Mesenchymal stem cell (in vitro differentiated cells and primary cell): ENCODE data around the gene SNN.
A peak's percentile ranks its signal among the peaks of the same experiment; 100 is the strongest.

Source experiments
- DNase-seq: peaks from one replicate; pipeline ENCODE4 v3.0.0-alpha.2; 2013
- H2AFZ ChIP-seq: one replicate; pipeline ENCODE4 v1.6.1; 2013; ENCODE audit warnings: low read depth, mild to moderate bottlenecking, control low read depth, inconsistent platforms, low read length, moderate library complexity
- H2AK5ac ChIP-seq: 2 replicates; pipeline ENCODE4 v1.6.1; 2013; ENCODE audit warnings: low read length, moderate library complexity, mild to moderate bottlenecking, inconsistent platforms; ENCODE audit not compliant: severe bottlenecking
- H2BK120ac ChIP-seq: one replicate; pipeline ENCODE4 v1.6.1; 2013; ENCODE audit warnings: low read depth, mild to moderate bottlenecking, inconsistent platforms, low read length, moderate library complexity
- H2BK12ac ChIP-seq, 2 experiments: one replicate each; pipeline ENCODE4 v1.6.1; 2013; ENCODE audit warnings: inconsistent platforms in 2 of 2, low read length in 2 of 2, mild to moderate bottlenecking in 2 of 2, moderate library complexity in 2 of 2, control low read depth in 1 of 2
- H2BK15ac ChIP-seq: one replicate; pipeline ENCODE4 v1.6.1; 2013; ENCODE audit warnings: mild to moderate bottlenecking, low read depth, inconsistent platforms; ENCODE audit not compliant: poor library complexity, severe bottlenecking
- H2BK5ac ChIP-seq: 2 replicates; pipeline ENCODE4 v1.6.1; 2013; ENCODE audit warnings: low read depth, mild to moderate bottlenecking, low read length, control low read depth, inconsistent platforms; ENCODE audit not compliant: poor library complexity, severe bottlenecking
- H3K14ac ChIP-seq, 2 experiments: one replicate each; pipeline ENCODE4 v1.6.1; 2013; ENCODE audit warnings: inconsistent platforms in 2 of 2, low read length in 2 of 2, control low read depth in 1 of 2, mild to moderate bottlenecking in 1 of 2, moderate library complexity in 1 of 2
- H3K18ac ChIP-seq, 2 experiments: one replicate each; pipeline ENCODE4 v1.6.1; 2013; ENCODE audit warnings: inconsistent platforms in 2 of 2, low read length in 2 of 2, control low read depth in 1 of 2, low read depth in 1 of 2, mild to moderate bottlenecking in 1 of 2
- H3K23ac ChIP-seq, 2 experiments: one replicate each; pipeline ENCODE4 v1.6.1; 2013; ENCODE audit warnings: inconsistent platforms in 2 of 2, low read length in 2 of 2, mild to moderate bottlenecking in 2 of 2, moderate library complexity in 2 of 2, control low read depth in 1 of 2
- H3K27ac ChIP-seq: 2 replicates; pipeline ENCODE4 v1.5.1; 2013; ENCODE audit warnings: mild to moderate bottlenecking, moderate library complexity, low read length, control low read depth, inconsistent platforms; ENCODE audit not compliant: poor library complexity, severe bottlenecking
- H3K27me3 ChIP-seq, 2 experiments: 2 replicates each; pipeline versions ENCODE4 v1.6.1 to v1.7.0; 2013; ENCODE audit warnings: low read length in 2 of 2, mild to moderate bottlenecking in 2 of 2, moderate library complexity in 2 of 2, control low read depth in 1 of 2, inconsistent platforms in 1 of 2; ENCODE audit not compliant: control insufficient read depth in 1 of 2, insufficient read depth in 1 of 2
- H3K36me3 ChIP-seq, 2 experiments: 2 replicates each; pipeline versions ENCODE4 v1.6.1 to v1.7.0; 2013; ENCODE audit warnings: low read length in 2 of 2, control low read depth in 1 of 2, inconsistent platforms in 1 of 2, low read depth in 1 of 2, mild to moderate bottlenecking in 1 of 2; ENCODE audit not compliant: insufficient read depth in 2 of 2, control insufficient read depth in 1 of 2
- H3K4ac ChIP-seq, 2 experiments: one replicate each; pipeline ENCODE4 v1.6.1; 2013; ENCODE audit warnings: inconsistent platforms in 2 of 2, low read length in 2 of 2, mild to moderate bottlenecking in 2 of 2, moderate library complexity in 2 of 2, control low read depth in 1 of 2, low read depth in 1 of 2
- H3K4me1 ChIP-seq: 2 replicates; pipeline ENCODE4 v1.6.1; 2013; ENCODE audit warnings: low read depth, low read length, control low read depth; ENCODE audit not compliant: control insufficient read depth, insufficient read depth
- H3K4me2 ChIP-seq: 2 replicates; pipeline ENCODE4 v1.6.1; 2013; ENCODE audit warnings: low read length, mild to moderate bottlenecking, inconsistent platforms; ENCODE audit not compliant: poor library complexity, severe bottlenecking
- H3K4me3 ChIP-seq, 2 experiments: 2 replicates each; pipeline versions ENCODE4 v1.5.1 to v1.7.0; 2013; ENCODE audit warnings: low read length in 2 of 2, mild to moderate bottlenecking in 2 of 2, control low read depth in 1 of 2, low read depth in 1 of 2; ENCODE audit not compliant: insufficient read depth in 1 of 2
- H3K79me1 ChIP-seq: replicated peaks from 2 replicates; pipeline ENCODE4 v1.6.1; 2013; ENCODE audit warnings: mild to moderate bottlenecking, control low read depth, low read length, inconsistent platforms; ENCODE audit not compliant: poor library complexity, severe bottlenecking
- H3K9ac ChIP-seq: 2 replicates; pipeline ENCODE4 v1.7.0; 2013; ENCODE audit warnings: mild to moderate bottlenecking, low read length, moderate library complexity
- H3K9me3 ChIP-seq: 2 replicates; pipeline ENCODE4 v1.7.0; 2013; ENCODE audit warnings: mild to moderate bottlenecking, low read length; ENCODE audit not compliant: control insufficient read depth
- H4K8ac ChIP-seq: one replicate; pipeline ENCODE4 v1.6.1; 2013; ENCODE audit warnings: inconsistent platforms, mild to moderate bottlenecking, low read length, moderate library complexity
- H4K91ac ChIP-seq: one replicate; pipeline ENCODE4 v1.6.1; 2013; ENCODE audit warnings: mild to moderate bottlenecking, low read length, inconsistent platforms
- WGBS: methylation state at CpG from one replicate; pipeline ENCODE4 v1.1.7; 2013; ENCODE audit warnings: mixed read lengths; 5-methylcytosine and 5-hydroxymethylcytosine counted together

The SNN gene

DNA sequence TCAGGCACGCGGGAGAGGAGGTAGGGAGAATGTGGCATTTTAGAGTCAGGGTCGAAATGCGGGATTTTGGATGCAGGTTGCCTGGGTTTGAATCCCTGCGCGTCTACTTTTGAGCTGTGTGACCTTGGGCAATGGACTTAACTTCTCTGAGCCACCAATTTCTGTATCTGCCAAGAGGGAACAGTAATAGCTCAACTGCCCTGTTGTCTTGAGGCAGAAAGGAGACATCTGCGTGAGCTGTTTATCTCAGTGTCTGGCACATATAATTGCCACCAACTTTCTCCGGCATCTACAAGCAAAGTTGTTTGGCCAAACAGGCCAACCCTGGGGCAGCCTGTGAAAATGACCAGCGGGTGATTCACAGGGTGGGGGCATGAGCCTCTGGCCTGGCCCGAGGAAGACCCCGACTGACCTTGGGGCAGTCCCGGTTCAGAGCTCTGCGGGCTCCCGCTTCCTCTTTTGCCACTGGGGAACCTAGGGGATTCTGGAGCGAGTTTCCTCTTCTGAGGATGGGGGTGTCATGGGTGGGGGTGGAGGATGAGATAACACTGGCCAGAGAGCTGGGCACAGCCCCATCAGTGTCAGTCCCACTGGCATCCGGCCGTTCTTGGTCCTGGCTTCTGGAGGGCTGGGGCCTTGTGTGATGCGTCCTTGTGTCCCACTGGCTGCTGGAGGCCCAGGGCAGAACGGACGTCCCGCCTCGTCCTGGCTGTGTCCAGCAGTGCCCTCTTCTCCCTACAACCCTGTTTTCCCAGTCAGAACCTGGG is 1.3 kb downstream of the SNN start:
- peak overlapping the region; percentile 93 for H3K4me2 ChIP-seq
- H2BK15ac ChIP-seq, result no peak overlapping the region
- H3K4ac ChIP-seq, result peak overlapping the region in 1 of 2 experiments; percentile 27
- H2AFZ ChIP-seq, result peak overlapping the region; percentile 16
- DNase-seq, result peak; percentile 54
- 61% methylated on average over 22 of the region's 22 CpGs for WGBS
- peaks cover 31% of the 10 kb centered on the region for H3K4me1 ChIP-seq
- H3K23ac ChIP-seq, result peak overlapping the region in 1 of 2 experiments; percentile 96
- no peaks in the 10 kb centered on the region for H3K27me3 ChIP-seq
- no peak overlapping the region for H2BK12ac ChIP-seq
- H3K9me3 ChIP-seq, result no peaks in the 10 kb centered on the region
- peak overlapping the region; percentile 85 to 88 for H3K4me3 ChIP-seq
- H3K18ac ChIP-seq, result peak overlapping the region in 1 of 2 experiments; percentile 92
- peaks cover 1 to 20% of the 10 kb centered on the region in 2 experiments for H3K36me3 ChIP-seq
- H2BK120ac ChIP-seq, result no peak overlapping the region
- no peak overlapping the region for H4K8ac ChIP-seq
- H3K27ac ChIP-seq, result no peak overlapping the region
- H3K79me1 ChIP-seq, result peaks cover 51% of the 10 kb centered on the region
- H2AK5ac ChIP-seq, result no peak overlapping the region
- peak overlapping the region; percentile 84 for H3K9ac ChIP-seq
- H4K91ac ChIP-seq, result no peak overlapping the region
- H3K14ac ChIP-seq, result no peak overlapping the region
- H2BK5ac ChIP-seq, result no peak overlapping the region

DNA sequence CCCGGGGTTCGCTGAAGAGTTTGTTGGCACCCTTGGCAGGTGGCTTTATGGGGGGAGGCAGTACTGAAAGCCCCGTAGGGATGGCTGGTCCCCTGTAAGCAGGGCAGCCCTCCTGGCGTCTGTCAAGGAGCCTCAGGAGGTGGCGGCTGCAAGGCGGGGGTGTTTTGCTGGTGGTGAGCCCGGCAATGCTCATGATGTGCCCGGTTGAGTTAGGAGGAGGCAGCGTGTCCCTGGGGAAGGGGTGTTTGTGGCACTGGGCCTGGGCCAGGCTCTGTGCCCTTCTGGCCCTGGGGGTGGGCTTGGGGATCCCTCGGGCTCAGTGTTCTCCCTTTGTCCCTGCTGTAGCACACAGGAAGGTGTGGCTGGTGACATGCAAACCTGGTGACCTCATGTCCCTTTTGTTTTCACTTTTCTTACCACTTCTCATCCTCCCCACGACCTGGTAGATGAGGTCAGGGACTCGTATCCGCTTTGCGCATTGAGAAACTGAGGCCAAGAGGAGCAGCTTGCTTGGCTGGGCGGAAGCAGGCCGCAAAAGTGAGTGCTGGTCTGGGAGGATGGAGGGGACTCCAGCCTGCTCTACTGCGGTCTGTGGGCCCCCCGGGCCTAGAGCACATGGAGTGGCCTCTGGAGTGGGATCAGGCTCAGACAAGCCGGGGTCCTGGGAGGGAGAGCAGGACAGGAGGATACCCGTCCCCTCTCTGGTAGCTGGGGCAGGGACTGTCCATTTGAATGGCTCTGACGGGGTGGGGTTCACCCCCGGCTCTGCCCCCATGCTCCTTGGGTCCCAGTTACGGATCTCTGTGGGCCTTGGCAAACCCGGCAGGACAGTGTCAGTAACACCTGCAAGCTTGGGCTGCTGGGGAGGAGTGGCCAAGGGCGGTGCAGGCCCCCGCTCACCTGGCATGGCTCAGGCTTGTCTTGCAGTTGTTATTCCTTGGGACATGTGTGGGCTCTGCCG is 2.2 kb downstream of the SNN start:
- Histone ChIP-seq H3K9ac (peak overlapping the region; percentile 84), H3K36me3 (peaks cover 3 to 22% of the 10 kb centered on the region in 2 experiments), H2AFZ (no peak overlapping the region), H2BK120ac (no peak overlapping the region), H2BK15ac (no peak overlapping the region), H3K9me3 (no peaks in the 10 kb centered on the region), H3K4me2 (no peak overlapping the region), H3K27ac (no peak overlapping the region), H3K4me3 (peak overlapping the region in 1 of 2 experiments; percentile 85), H2BK5ac (no peak overlapping the region), H3K79me1 (peaks cover 51% of the 10 kb centered on the region), H3K14ac (no peak overlapping the region), H4K8ac (no peak overlapping the region), H3K27me3 (no peaks in the 10 kb centered on the region), H3K4ac (no peak overlapping the region), H4K91ac (no peak overlapping the region), H3K4me1 (peaks cover 37% of the 10 kb centered on the region), H3K23ac (no peak overlapping the region), H2BK12ac (no peak overlapping the region), H3K18ac (no peak overlapping the region), H2AK5ac (no peak overlapping the region)
- WGBS, result 84% methylated on average over 27 of the region's 27 CpGs
- no peak for DNase-seq

DNA sequence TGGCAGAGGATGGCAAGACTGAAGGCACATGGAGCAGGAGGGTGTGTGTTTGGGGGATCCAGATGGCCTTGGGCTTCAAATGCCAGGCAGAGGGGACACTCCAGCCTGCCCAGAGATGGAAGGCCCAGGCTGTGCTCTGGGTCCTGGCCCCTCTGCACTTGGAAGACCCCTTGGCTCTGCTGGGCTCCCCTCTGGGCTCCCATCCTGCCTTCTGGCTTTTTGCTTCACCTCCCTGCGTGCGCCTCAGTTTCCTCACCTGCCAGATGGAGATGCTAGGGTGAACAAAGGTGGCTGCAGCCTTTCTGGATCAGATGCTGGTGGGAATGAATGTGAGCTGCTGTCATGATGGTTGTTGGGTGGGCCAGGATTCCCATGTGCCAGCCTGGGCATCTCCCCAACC is 3.0 kb downstream of the SNN start:
- Histone ChIP-seq H3K23ac (no peak overlapping the region), H2AFZ (no peak overlapping the region), H4K91ac (no peak overlapping the region), H3K9ac (no peak overlapping the region), H3K18ac (no peak overlapping the region), H2BK12ac (no peak overlapping the region), H4K8ac (no peak overlapping the region), H3K27ac (no peak overlapping the region), H3K27me3 (no peaks in the 10 kb centered on the region), H2BK15ac (no peak overlapping the region), H3K14ac (no peak overlapping the region), H3K9me3 (no peaks in the 10 kb centered on the region), H3K4me1 (peaks cover 40% of the 10 kb centered on the region), H3K36me3 (peaks cover 9 to 30% of the 10 kb centered on the region in 2 experiments), H3K4ac (no peak overlapping the region), H2BK5ac (no peak overlapping the region), H3K4me3 (no peak overlapping the region), H2AK5ac (no peak overlapping the region), H3K4me2 (no peak overlapping the region), H2BK120ac (no peak overlapping the region), H3K79me1 (peaks cover 51% of the 10 kb centered on the region)
- 100% methylated on average over 2 of the region's 2 CpGs for whole genome bisulfite sequencing
- no peak for DNase-seq

DNA sequence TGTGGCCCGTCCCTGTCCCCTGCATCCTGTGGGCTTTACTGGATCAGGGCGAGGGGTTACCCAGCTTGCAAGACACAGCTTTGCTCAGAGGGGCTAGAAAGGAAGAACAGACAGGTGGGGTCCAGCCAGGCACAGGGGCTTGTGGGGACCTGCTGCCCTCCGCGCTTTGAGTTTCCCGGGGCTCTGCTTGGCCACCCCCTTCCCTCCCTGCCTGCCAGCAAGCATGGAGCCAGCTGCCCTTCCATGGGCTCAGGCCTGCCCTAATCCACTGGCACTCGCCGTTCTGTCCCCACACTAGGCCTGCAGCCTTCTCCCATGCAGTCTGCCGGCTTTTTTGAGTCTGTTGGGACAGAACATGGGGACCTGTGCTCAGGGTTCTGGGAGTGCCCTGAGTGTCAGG is 3.4 kb downstream of the SNN start:
- peaks cover 13 to 34% of the 10 kb centered on the region in 2 experiments for H3K36me3 ChIP-seq
- H3K9me3 ChIP-seq, result no peaks in the 10 kb centered on the region
- no peaks in the 10 kb centered on the region for H3K27me3 ChIP-seq
- no peak overlapping the region for H3K4me3 ChIP-seq
- H2BK12ac ChIP-seq, result no peak overlapping the region
- H3K4ac ChIP-seq, result no peak overlapping the region
- H4K91ac ChIP-seq, result no peak overlapping the region
- H3K23ac ChIP-seq, result no peak overlapping the region
- no peak overlapping the region for H3K9ac ChIP-seq
- no peak overlapping the region for H4K8ac ChIP-seq
- no peak overlapping the region for H2AK5ac ChIP-seq
- no peak overlapping the region for H3K27ac ChIP-seq
- H3K18ac ChIP-seq, result no peak overlapping the region
- peaks cover 40% of the 10 kb centered on the region for H3K4me1 ChIP-seq
- WGBS, result 95% methylated on average over 8 of the region's 8 CpGs
- H2BK120ac ChIP-seq, result no peak overlapping the region
- peaks cover 51% of the 10 kb centered on the region for H3K79me1 ChIP-seq
- H2BK15ac ChIP-seq, result no peak overlapping the region
- H3K14ac ChIP-seq, result no peak overlapping the region
- no peak overlapping the region for H2AFZ ChIP-seq
- DNase-seq, result no peak
- H2BK5ac ChIP-seq, result no peak overlapping the region
- H3K4me2 ChIP-seq, result no peak overlapping the region
